HepG2 (cell line): ENCODE results near the gene HTD2. TPM values are rescaled to one million over a fixed set of nuclear protein-coding genes. Genes with fewer than 3 reads are reported as not detected.

Experiments
- CENPBD1 ChIP-seq: sonication (generic); formaldehyde crosslinking; IDR thresholded peaks from 2 replicates; pipeline ENCODE4 v1.8.0; 2022; ENCODE audit warnings: missing genetic modification reagents, low read depth, mild to moderate bottlenecking, borderline replicate concordance
- CREM ChIP-seq, 2 experiments: sonication (generic) in 1 of 2; formaldehyde crosslinking in 1 of 2; IDR thresholded peaks; 2 replicates each; pipeline versions ENCODE4 v1.4.0 to v1.6.1; 2016 to 2020; ENCODE audit warnings: antibody characterized with exemption in 1 of 2, mild to moderate bottlenecking in 1 of 2, missing genetic modification reagents in 1 of 2
- ELF3 ChIP-seq: IDR thresholded peaks from 2 replicates; pipeline ENCODE4 v1.6.1; 2016; ENCODE audit warnings: missing genetic modification reagents, missing compliant biosample characterization
- FOSL2 ChIP-seq: sonication (generic); formaldehyde crosslinking; IDR thresholded peaks from 2 replicates; pipeline ENCODE4 v1.4.0; 2020; ENCODE audit warnings: missing genetic modification reagents
- FOXA3 ChIP-seq: IDR thresholded peaks from 2 replicates; pipeline ENCODE4 v1.6.1; 2016; ENCODE audit warnings: missing genetic modification reagents, missing compliant biosample characterization
- HBP1 ChIP-seq: IDR thresholded peaks from 2 replicates; pipeline ENCODE4 v1.6.1; 2016; ENCODE audit warnings: low read depth, control low read depth
- HMG20A ChIP-seq: IDR thresholded peaks from 2 replicates; pipeline ENCODE4 v1.6.1; 2016; ENCODE audit warnings: borderline replicate concordance
- KDM1A ChIP-seq: IDR thresholded peaks from 2 replicates; pipeline ENCODE4 v1.6.1; 2016; ENCODE audit warnings: missing compliant biosample characterization
- KDM3A ChIP-seq: IDR thresholded peaks from 2 replicates; pipeline ENCODE4 v1.6.1; 2018; ENCODE audit warnings: low read depth, missing compliant biosample characterization
- MAX ChIP-seq: IDR thresholded peaks from 2 replicates; pipeline ENCODE4 v1.6.1; 2012; ENCODE audit warnings: inconsistent platforms
- POLR2AphosphoS2 ChIP-seq: IDR thresholded peaks from 2 replicates; pipeline ENCODE4 v1.6.1; 2011; ENCODE audit warnings: low read depth, low read length, improper control_type of control experiment
- RBM39 ChIP-seq: fragments of 200-400 bp; formaldehyde crosslinking; IDR thresholded peaks from one replicate; pipeline ENCODE4 v1.6.1; 2018; ENCODE audit warnings: antibody characterized with exemption, mild to moderate bottlenecking, low read depth, low read length; ENCODE audit not compliant: poor library complexity, severe bottlenecking
- SP5 ChIP-seq: IDR thresholded peaks from 2 replicates; pipeline ENCODE4 v1.6.1; 2016; ENCODE audit warnings: low read depth, borderline replicate concordance
- U2AF2 ChIP-seq: fragments of 200-400 bp; formaldehyde crosslinking; IDR thresholded peaks from 2 replicates; pipeline ENCODE4 v1.6.1; 2017; ENCODE audit warnings: low read depth, mild to moderate bottlenecking, low read length
- ZMYM3 ChIP-seq: sonication (generic); formaldehyde crosslinking; IDR thresholded peaks from 2 replicates; pipeline ENCODE4 v1.5.1; 2020; ENCODE audit warnings: mild to moderate bottlenecking, missing genetic modification reagents
- ZNF142 ChIP-seq: sonication (generic); formaldehyde crosslinking; IDR thresholded peaks from 2 replicates; pipeline ENCODE4 v1.4.0; 2020; ENCODE audit warnings: missing genetic modification reagents
- ZNF432 ChIP-seq: sonication (generic); formaldehyde crosslinking; IDR thresholded peaks from 2 replicates; pipeline ENCODE4 v1.5.0; 2020; ENCODE audit warnings: missing genetic modification reagents, mild to moderate bottlenecking, borderline replicate concordance
- ZNF557 ChIP-seq: sonication (generic); formaldehyde crosslinking; IDR thresholded peaks from 2 replicates; pipeline ENCODE4 v1.4.0; 2020; ENCODE audit warnings: missing genetic modification reagents
- ZNF781 ChIP-seq: sonication (generic); formaldehyde crosslinking; IDR thresholded peaks from 2 replicates; pipeline ENCODE4 v1.5.1; 2020; ENCODE audit warnings: borderline replicate concordance, mild to moderate bottlenecking, missing genetic modification reagents; ENCODE audit errors: not compliant biosample characterization
- ZNF850 ChIP-seq: sonication (generic); formaldehyde crosslinking; conservative IDR thresholded peaks from 2 replicates; pipeline ENCODE4 v1.9.0; 2021; ENCODE audit warnings: mild to moderate bottlenecking, missing genetic modification reagents
- ZUFSP ChIP-seq: sonication (generic); formaldehyde crosslinking; IDR thresholded peaks from 2 replicates; pipeline ENCODE4 v1.9.0; 2021; ENCODE audit warnings: missing genetic modification reagents, mild to moderate bottlenecking, borderline replicate concordance
- polyA plus RNA-seq, 8 experiments: library from polyadenylated mRNA; depleted of rRNA in 3 of 8; stranded (reverse) in 7 of 8; unstranded in 1 of 8; fragments of >200 nt; fragmentation: Illumina TruSeq in 4 of 8; extraction: Trizol in 4 of 8; gene quantifications; 2 replicates each; pipeline versions ENCODE4 v1.2.1 to v1.2.3, GENCODE V29; 2011 to 2016; ENCODE audit warnings: low read depth in 4 of 8, missing spikeins in 1 of 8, mixed read lengths in 1 of 8; ENCODE audit not compliant: insufficient read depth in 1 of 8
- total RNA-seq, 5 experiments: library from RNA; depleted of rRNA; stranded (reverse); fragments of >200 nt; fragmentation: Illumina TruSeq; extraction: Trizol; gene quantifications; 2 replicates each; pipeline ENCODE4 v1.2.3, GENCODE V29; 2016; ENCODE audit warnings: low read depth in 1 of 5

The HTD2 gene
- total and polyA plus RNA-seq, 2 of the 13 experiments (the other 11 are each of a cell fraction or from before 2014, with no cell fraction given), result 8.6 to 13.7 TPM

- TF ChIP-seq CREM (IDR thresholded peaks at IDR 0.05) (no peak), CREM (CRISPR knock-in tag; IDR thresholded peaks at IDR 0.05) (no peak), ZNF557 (CRISPR knock-in tag) (no peak), MAX (peak; percentile 94), HMG20A (CRISPR knock-in tag) (no peak), FOSL2 (CRISPR knock-in tag) (no peak), ZUFSP (CRISPR knock-in tag) (no peak), ZNF850 (CRISPR knock-in tag) (no peak), ZNF432 (CRISPR knock-in tag) (no peak), KDM3A (peak; percentile 69; the same call in 1 of the 2 replicates), KDM1A (CRISPR knock-in tag) (peak; percentile 91), HBP1 (CRISPR knock-in tag) (0 out of 2 replicates have a peak, but pooled peaks have one; percentile 33), POLR2AphosphoS2 (no peak), ELF3 (CRISPR knock-in tag) (peak; percentile 62), ZNF142 (CRISPR knock-in tag) (peak; percentile 84), SP5 (no peak), ZNF781 (CRISPR knock-in tag) (no peak), RBM39 (no peak), CENPBD1 (no peak; the same call in 1 of the 2 replicates), ZMYM3 (CRISPR knock-in tag) (peak; percentile 88; the same call in 1 of the 2 replicates), U2AF2 (no peak), FOXA3 (CRISPR knock-in tag) (peak; percentile 74)
Measured at GRCh38 chr3:58332575-58333188, 26.4 kb downstream of the HTD2 start, which contains the start of gene PXK (continued).
